ENCODE results near the gene ETFB.
A peak's percentile ranks its signal among the peaks of the same experiment; 100 is the strongest.

The ETFB gene

GRCh38 chr19:51372649-51373504, 6.7 kb upstream of the ETFB start, which contains the start of gene NKG7:
NKG7 (minus strand) TSS chr19:51372654; CDS start chr19:51372535, 119 bp downstream.
- no peak for DNase-seq

GRCh38 chr19:51372021-51372648, 5.9 kb upstream of the ETFB start:
- no peak for DNase-seq

- no peak for DNase-seq
These were observed 5.0 kb upstream of the ETFB start for GRCh38 chr19:51371186-51371690.

- no peak for DNase-seq
These were observed 4.0 kb upstream of the ETFB start for GRCh38 chr19:51370230-51370629.

- DNase-seq = no peak
These were observed 2.4 kb upstream of the ETFB start, which contains the start of gene CLDND2 for GRCh38 chr19:51368366-51369282. CLDND2 (minus strand) TSS chr19:51369003; CDS start chr19:51368577, 426 bp downstream.

GRCh38 chr19:51367565-51368365, 1.6 kb upstream of the ETFB start:
- no peak for DNase-seq

GRCh38 chr19:51367255-51367564, 1.0 kb upstream of the ETFB start:
- no peak for DNase-seq

GRCh38 chr19:51366389-51367254, 434 bp upstream of the ETFB start:
- peak; percentile 72 for DNase-seq

- no peak for DNase-seq
These were observed 800 bp downstream of the ETFB start for GRCh38 chr19:51365211-51365964.

- no peak for DNase-seq
These were observed 1.7 kb downstream of the ETFB start for GRCh38 chr19:51364200-51365106.

- DNase-seq = no peak
These were observed 4.9 kb downstream of the ETFB start for GRCh38 chr19:51361239-51361638.

GRCh38 chr19:51359294-51359693, 6.9 kb downstream of the ETFB start:
- DNase-seq = no peak

GRCh38 chr19:51357952-51358351, 8.2 kb downstream of the ETFB start:
- DNase-seq = no peak

- DNase-seq = no peak
These were observed 9.9 kb downstream of the ETFB start for GRCh38 chr19:51356159-51356801.

GRCh38 chr19:51354742-51355148, 11.4 kb downstream of the ETFB start:
- no peak for DNase-seq

GRCh38 chr19:51354103-51354741, 12.0 kb downstream of the ETFB start:
- DNase-seq = no peak

GRCh38 chr19:51352783-51353360, 13.3 kb downstream of the ETFB start:
- DNase-seq = no peak

Data from NCI-H1105 (cell line).